NCI-H187 treated with DMSO at 0.1 percent for 48 hours (cell line): ENCODE data around the gene OR4C13.
"Not testable (repeated sequence)": the region's sequence is repeated elsewhere in the genome, so short reads cannot be mapped to it uniquely, and the experiment has no call there.

Source experiments
- DNase-seq: peaks from one replicate; lab custom pipeline; 2025; lab: John Stamatoyannopoulos, UW

Gene OR4C13

DNA sequence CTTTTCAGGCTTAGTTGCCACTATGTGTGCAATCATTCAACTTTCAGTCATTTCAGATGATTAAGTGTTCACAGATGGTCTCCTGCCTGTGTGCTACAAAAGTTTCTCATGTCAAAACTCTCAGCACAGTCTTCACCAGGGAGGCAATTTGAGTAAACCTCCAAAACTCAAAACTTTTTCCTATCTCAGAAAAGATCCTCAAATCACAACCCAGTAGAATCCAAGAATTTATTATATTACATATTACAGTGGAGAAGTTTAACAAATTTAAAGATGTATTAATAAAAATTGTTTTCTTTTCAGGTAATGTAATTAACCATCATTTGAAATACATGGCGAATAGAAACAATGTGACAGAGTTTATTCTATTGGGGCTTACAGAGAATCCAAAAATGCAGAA lies at the start of gene OR4C13:
Gene OR4C13 (plus strand): TSS at position 301 of the 400 bp plus-strand sequence. CDS start 32 bp downstream, at position 333.
- no peak for DNase-seq

GRCh38 chr11:49911516-49911915 lies 40.7 kb upstream of the OR4C13 start:
- DNase-seq: not testable (repeated sequence)

DNA sequence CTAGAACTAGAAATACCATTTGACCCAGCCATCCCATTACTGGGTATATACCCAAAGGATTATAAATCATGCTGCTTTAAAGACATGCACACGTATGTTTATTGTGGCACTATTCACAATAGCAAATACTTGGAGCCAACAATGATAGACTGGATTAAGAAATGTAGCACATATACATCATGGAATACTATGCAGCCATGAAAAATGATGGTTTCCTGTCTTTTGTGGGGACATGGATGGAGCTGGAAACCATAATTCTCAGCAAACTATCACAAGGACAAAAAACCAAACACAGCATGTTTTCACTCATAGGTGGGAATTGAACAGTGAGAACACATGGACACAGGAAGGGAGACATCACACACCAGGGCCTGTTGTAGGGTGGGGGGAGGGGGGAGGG lies 3.5 kb upstream of the OR4C13 start:
- not testable (repeated sequence) for DNase-seq

DNA sequence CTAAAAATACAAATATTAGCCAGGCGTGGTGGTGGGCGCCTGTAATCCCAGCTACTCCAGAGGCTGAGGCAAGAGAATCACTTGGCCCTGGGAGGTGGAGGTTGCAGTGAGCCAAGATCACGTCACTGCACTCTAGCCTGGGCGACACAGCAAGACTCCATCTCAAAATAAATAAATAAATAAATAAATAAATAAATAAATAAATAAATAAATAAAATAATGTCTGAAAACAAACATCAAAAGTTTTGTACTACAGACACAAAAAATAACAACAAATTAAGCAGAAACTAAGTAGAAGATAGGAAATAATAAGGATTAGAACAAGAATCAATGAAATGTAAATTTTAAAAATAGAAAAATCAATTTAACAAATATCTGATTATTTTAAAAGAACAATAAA lies 21.2 kb downstream of the OR4C13 start:
- DNase-seq: not testable (repeated sequence)

- not testable (repeated sequence) for DNase-seq
Measured at GRCh38 chr11:49982435-49982834, 30.2 kb downstream of the OR4C13 start, which contains the start of gene OR4C12. Gene OR4C12 (minus strand): TSS chr11:49982535. CDS start chr11:49982501, 34 bp downstream.

- no peak for DNase-seq
Measured at GRCh38 chr11:49995565-49995964, 43.4 kb downstream of the OR4C13 start.
